Panc1 (cell line): ENCODE results near the gene CFL2. TPM values are rescaled to one million over a fixed set of nuclear protein-coding genes. Genes with fewer than 3 reads are reported as not detected.

Source experiments
- ATAC-seq: fragments of 200-7000 bp; cut with Tn5 transposase; 2 replicates; pipeline ENCODE4 v1.9.1; 2020; ENCODE audit warnings: mild to moderate bottlenecking, moderate library complexity
- BruUV-seq: library from RNA; stranded (reverse); fragments of 400-500 nt; replicated peaks from 2 replicates; lab custom pipeline; 2021; lab: Mats Ljungman, UMichigan
- CTCF ChIA-PET: fragments of 300-600 bp; sonication (Branson Sonifier 250); formaldehyde crosslinking; loops from one replicate; lab custom pipeline; 2022; ENCODE audit warnings: antibody characterized with exemption; lab: Charles Lee
- POLR2A ChIA-PET: fragments of 300-600 bp; sonication (Branson Sonifier 250); formaldehyde crosslinking; loops from one replicate; lab custom pipeline; 2022; ENCODE audit warnings: antibody characterized with exemption; lab: Charles Lee
- DNase-seq: peaks from one replicate; pipeline ENCODE4 v3.0.0-alpha.2; 2010; ENCODE audit warnings: low read depth, low spot score
- H3K27ac ChIP-seq: 2 replicates; pipeline ENCODE4 v1.5.1; 2011; ENCODE audit warnings: mild to moderate bottlenecking, low read length, inconsistent platforms
- H3K27me3 ChIP-seq: fragments of 200-500 bp; sonication (Bioruptor generic); 2 replicates; pipeline ENCODE4 v1.6.0; 2014; ENCODE audit warnings: low read length, inconsistent platforms; ENCODE audit not compliant: control insufficient read depth, insufficient read depth
- H3K36me3 ChIP-seq: fragments of 200-500 bp; sonication (Bioruptor generic); 2 replicates; pipeline ENCODE4 v1.5.1; 2014; ENCODE audit warnings: inconsistent platforms, mild to moderate bottlenecking, low read length, moderate library complexity; ENCODE audit not compliant: control insufficient read depth, insufficient read depth
- H3K4me1 ChIP-seq: 2 replicates; pipeline ENCODE4 v1.5.1; 2011; ENCODE audit warnings: inconsistent platforms, mild to moderate bottlenecking, low read length, moderate library complexity; ENCODE audit not compliant: control insufficient read depth, insufficient read depth
- H3K4me3 ChIP-seq, 2 experiments: 2 replicates each; pipeline ENCODE4 v1.5.1; 2011 to 2012; ENCODE audit warnings: low read depth in 2 of 2, low read length in 2 of 2, mild to moderate bottlenecking in 2 of 2, inconsistent platforms in 1 of 2, moderate library complexity in 1 of 2
- H3K9me3 ChIP-seq: fragments of 200-500 bp; sonication (Bioruptor generic); 2 replicates; pipeline ENCODE4 v1.5.1; 2014; ENCODE audit warnings: low read depth, mild to moderate bottlenecking, inconsistent platforms, low read length, moderate library complexity; ENCODE audit not compliant: control insufficient read depth, insufficient read depth
- POLR2AphosphoS5 ChIP-seq: IDR thresholded peaks from 2 replicates; pipeline ENCODE4 v1.6.1; 2012; ENCODE audit warnings: mild to moderate bottlenecking, low read depth, low read length, moderate library complexity
- SIN3A ChIP-seq: IDR thresholded peaks from 2 replicates; pipeline ENCODE4 v1.6.1; 2012; ENCODE audit warnings: low read depth, mild to moderate bottlenecking, low read length, moderate library complexity, borderline replicate concordance; ENCODE audit not compliant: insufficient read depth
- TCF7L2 ChIP-seq: IDR thresholded peaks from 2 replicates; pipeline ENCODE4 v1.6.1; 2011; ENCODE audit warnings: mild to moderate bottlenecking, low read depth, low read length, inconsistent platforms
- in situ Hi-C: cut with HindIII; loops from 2 replicates; pipeline ENCODE4 v1.10.0; 2016; ENCODE audit warnings: low sequenced_read_pairs, low pct_unique_long_range_greater_than_20kb
- intact Hi-C: fragments of 100-400 bp; cut with micrococcal nuclease; formaldehyde crosslinking; loops from one replicate; pipeline ENCODE4 v1.10.0; 2022; ENCODE audit not compliant: unreplicated experiment
- total RNA-seq: library from RNA; stranded (reverse); gene quantifications from one replicate; pipeline ENCODE4 v1.2.1, GENCODE V29; 2021; ENCODE audit not compliant: unreplicated experiment
- TF ChIP-seq, protein P1 (sequence below): fragments of 450-650 bp; IDR thresholded peaks from 2 replicates; pipeline ENCODE4 v1.5.1; 2017; ENCODE audit warnings: mild to moderate bottlenecking
- TF ChIP-seq, protein P2 (sequence below), 2 experiments: IDR thresholded peaks; 2 replicates each; pipeline ENCODE4 v1.6.1; 2011 to 2012; ENCODE audit warnings: low read depth in 2 of 2, control low read depth in 1 of 2, low read length in 1 of 2, mild to moderate bottlenecking in 1 of 2, moderate library complexity in 1 of 2; ENCODE audit not compliant: insufficient read depth in 1 of 2

The CFL2 gene
- total RNA-seq, 1 experiment from 2014 or later = 79.7 TPM

DNA sequence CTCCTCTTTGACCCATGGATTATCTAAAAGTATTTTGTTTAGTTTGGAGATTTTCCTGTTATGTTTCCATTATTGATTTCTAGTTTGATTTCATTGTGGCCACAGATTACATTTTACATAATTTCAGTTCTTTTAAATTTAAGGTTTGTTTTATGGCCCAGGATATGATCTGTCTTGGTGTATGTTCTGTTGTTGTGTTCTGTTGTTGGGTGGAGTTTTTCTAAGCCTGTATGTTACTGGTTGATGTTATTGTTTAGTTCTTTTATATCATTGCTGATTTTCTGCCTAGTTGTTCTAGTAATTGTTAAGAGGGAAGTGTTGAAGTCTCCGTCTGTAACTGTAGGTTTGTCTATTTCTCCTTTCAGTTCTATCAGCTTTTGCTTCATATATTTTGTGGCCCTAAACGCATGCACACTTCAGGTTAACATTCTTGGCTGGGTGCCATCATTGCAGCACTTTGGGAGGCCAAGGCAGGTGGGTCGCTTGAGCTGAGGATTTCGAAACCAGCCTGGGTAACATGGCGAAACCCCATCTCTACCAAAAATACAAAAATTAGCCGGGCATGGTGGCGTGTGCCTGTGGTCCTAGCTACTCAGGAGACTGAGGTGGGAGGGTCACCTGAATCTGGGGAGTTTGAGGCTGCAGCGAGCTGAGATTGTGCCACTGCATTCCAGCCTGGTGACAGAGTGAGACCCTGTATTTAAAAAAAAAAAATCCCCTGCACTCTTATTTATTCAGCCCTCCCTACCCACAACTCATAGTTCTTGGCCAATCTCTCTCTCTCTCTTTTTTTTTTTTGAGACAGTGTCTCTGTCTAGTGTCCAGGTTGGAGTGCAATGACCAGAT, 28.1 kb upstream of the CFL2 start:
- ATAC-seq (no peak), DNase-seq (no peak)
- Histone ChIP-seq H3K4me3 (no peak overlapping the region), H3K9me3 (no peaks in the 10 kb centered on the region), H3K4me1 (no peaks in the 10 kb centered on the region), H3K27ac (no peak overlapping the region), H3K36me3 (no peaks in the 10 kb centered on the region), H3K27me3 (no peaks in the 10 kb centered on the region)
- in situ Hi-C loops (no loop called here), intact Hi-C loops (no loop called here)
- no peak for TF ChIP-seq TCF7L2
- no peak for TF ChIP-seq POLR2AphosphoS5
- TF ChIP-seq, protein P1, sequence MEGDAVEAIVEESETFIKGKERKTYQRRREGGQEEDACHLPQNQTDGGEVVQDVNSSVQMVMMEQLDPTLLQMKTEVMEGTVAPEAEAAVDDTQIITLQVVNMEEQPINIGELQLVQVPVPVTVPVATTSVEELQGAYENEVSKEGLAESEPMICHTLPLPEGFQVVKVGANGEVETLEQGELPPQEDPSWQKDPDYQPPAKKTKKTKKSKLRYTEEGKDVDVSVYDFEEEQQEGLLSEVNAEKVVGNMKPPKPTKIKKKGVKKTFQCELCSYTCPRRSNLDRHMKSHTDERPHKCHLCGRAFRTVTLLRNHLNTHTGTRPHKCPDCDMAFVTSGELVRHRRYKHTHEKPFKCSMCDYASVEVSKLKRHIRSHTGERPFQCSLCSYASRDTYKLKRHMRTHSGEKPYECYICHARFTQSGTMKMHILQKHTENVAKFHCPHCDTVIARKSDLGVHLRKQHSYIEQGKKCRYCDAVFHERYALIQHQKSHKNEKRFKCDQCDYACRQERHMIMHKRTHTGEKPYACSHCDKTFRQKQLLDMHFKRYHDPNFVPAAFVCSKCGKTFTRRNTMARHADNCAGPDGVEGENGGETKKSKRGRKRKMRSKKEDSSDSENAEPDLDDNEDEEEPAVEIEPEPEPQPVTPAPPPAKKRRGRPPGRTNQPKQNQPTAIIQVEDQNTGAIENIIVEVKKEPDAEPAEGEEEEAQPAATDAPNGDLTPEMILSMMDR = no peak
- TF ChIP-seq, protein P2, sequence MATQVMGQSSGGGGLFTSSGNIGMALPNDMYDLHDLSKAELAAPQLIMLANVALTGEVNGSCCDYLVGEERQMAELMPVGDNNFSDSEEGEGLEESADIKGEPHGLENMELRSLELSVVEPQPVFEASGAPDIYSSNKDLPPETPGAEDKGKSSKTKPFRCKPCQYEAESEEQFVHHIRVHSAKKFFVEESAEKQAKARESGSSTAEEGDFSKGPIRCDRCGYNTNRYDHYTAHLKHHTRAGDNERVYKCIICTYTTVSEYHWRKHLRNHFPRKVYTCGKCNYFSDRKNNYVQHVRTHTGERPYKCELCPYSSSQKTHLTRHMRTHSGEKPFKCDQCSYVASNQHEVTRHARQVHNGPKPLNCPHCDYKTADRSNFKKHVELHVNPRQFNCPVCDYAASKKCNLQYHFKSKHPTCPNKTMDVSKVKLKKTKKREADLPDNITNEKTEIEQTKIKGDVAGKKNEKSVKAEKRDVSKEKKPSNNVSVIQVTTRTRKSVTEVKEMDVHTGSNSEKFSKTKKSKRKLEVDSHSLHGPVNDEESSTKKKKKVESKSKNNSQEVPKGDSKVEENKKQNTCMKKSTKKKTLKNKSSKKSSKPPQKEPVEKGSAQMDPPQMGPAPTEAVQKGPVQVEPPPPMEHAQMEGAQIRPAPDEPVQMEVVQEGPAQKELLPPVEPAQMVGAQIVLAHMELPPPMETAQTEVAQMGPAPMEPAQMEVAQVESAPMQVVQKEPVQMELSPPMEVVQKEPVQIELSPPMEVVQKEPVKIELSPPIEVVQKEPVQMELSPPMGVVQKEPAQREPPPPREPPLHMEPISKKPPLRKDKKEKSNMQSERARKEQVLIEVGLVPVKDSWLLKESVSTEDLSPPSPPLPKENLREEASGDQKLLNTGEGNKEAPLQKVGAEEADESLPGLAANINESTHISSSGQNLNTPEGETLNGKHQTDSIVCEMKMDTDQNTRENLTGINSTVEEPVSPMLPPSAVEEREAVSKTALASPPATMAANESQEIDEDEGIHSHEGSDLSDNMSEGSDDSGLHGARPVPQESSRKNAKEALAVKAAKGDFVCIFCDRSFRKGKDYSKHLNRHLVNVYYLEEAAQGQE (IDR thresholded peaks at IDR 0.05; ENCODE audit: insufficient read depth in 1 of 2, low read depth in 2 of 2, low read length in 1 of 2) = no peak
- no peak for TF ChIP-seq SIN3A
- ChIA-PET CTCF (interaction anchor here (0.6 to 0.7 kb wide), 2 partner anchors 18 to 34 kb away, joined by 3 to 4 read pairs; no protein-coding TSS in a partner anchor), POLR2A (no interaction called here)
- BruUV-seq = no TSS peak

DNA sequence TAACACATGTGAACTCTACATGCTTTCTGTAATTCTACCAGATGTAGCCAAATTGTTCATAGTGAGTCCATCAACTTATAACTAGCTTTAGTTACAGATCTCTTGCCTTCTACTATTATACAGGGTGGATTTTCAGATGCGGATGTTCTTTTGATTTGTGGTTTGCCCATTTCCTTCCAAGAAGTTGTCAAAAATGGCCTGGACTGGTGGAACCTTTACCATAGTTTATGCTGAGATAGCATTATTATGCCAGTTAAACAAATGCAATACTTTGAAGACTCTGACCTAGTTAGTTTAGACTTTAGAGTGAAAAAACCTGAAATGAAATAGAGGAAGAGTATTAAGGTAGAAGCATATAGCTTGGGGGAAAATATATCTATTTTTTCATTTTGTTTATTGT, 27.4 kb upstream of the CFL2 start:
- POLR2A ChIA-PET = no interaction called here

More for the DNA sequence above, 27.4 kb upstream of the CFL2 start:
- in situ Hi-C loops = no loop called here
- no peaks in the 10 kb centered on the region for H3K4me1 ChIP-seq
- H3K27me3 ChIP-seq = no peaks in the 10 kb centered on the region
- H3K9me3 ChIP-seq = no peaks in the 10 kb centered on the region
- ATAC-seq (no peak), DNase-seq (no peak)
- no TSS peak for BruUV-seq
- CTCF ChIA-PET = interaction anchor here (0.6 kb wide), 1 partner anchor 33 kb away, joined by 4 read pairs; no protein-coding TSS in a partner anchor
- no peak overlapping the region for H3K4me3 ChIP-seq
- intact Hi-C loops = no loop called here
- H3K36me3 ChIP-seq = no peaks in the 10 kb centered on the region
- no peak overlapping the region for H3K27ac ChIP-seq
- TF ChIP-seq POLR2AphosphoS5 (no peak), TCF7L2 (no peak), SIN3A (no peak)
- TF ChIP-seq, protein P2 (IDR thresholded peaks at IDR 0.05; ENCODE audit: insufficient read depth in 1 of 2, low read depth in 2 of 2, low read length in 1 of 2) = no peak
- TF ChIP-seq, protein P1 = no peak
